Smooth muscle cell (in vitro differentiated cells): ENCODE results near the gene LRRC56. TPM values are rescaled to one million over a fixed set of nuclear protein-coding genes. Genes with fewer than 3 reads are reported as not detected.

Experiments
- DNase-seq: peaks from one replicate; lab custom pipeline; 2025; ENCODE audit not compliant: unreplicated experiment; lab: John Stamatoyannopoulos, UW
- H2AFZ ChIP-seq: fragments of 200-600 bp; sonication (generic); 2 replicates; pipeline ENCODE4 v1.6.0; 2016; ENCODE audit warnings: antibody characterized with exemption, low read depth, mild to moderate bottlenecking
- H3F3A ChIP-seq: fragments of 200-600 bp; sonication (generic); 2 replicates; pipeline ENCODE4 v1.6.0; 2017; ENCODE audit warnings: antibody characterized with exemption, low read depth
- H3K27ac ChIP-seq: fragments of 200-600 bp; sonication (generic); 2 replicates; pipeline ENCODE4 v1.5.1; 2016; ENCODE audit warnings: low read depth, mild to moderate bottlenecking
- H3K27me3 ChIP-seq: fragments of 200-600 bp; sonication (generic); 2 replicates; pipeline ENCODE4 v1.6.1; 2016; ENCODE audit warnings: low read depth, mild to moderate bottlenecking
- H3K36me3 ChIP-seq: fragments of 200-600 bp; sonication (generic); 2 replicates; pipeline ENCODE4 v1.5.1; 2016; ENCODE audit warnings: low read depth
- H3K4me1 ChIP-seq: fragments of 200-600 bp; sonication (generic); 2 replicates; pipeline ENCODE4 v1.5.1; 2016; ENCODE audit warnings: low read depth
- H3K4me2 ChIP-seq: fragments of 200-600 bp; sonication (generic); 2 replicates; pipeline ENCODE4 v1.6.0; 2016; ENCODE audit warnings: mild to moderate bottlenecking
- H3K4me3 ChIP-seq: fragments of 200-600 bp; sonication (generic); 2 replicates; pipeline ENCODE4 v1.5.1; 2016; ENCODE audit warnings: mild to moderate bottlenecking
- H3K79me2 ChIP-seq: fragments of 200-600 bp; sonication (generic); 2 replicates; pipeline ENCODE4 v1.6.0; 2016; ENCODE audit warnings: low read depth, mild to moderate bottlenecking
- H3K9ac ChIP-seq: fragments of 200-600 bp; sonication (generic); 2 replicates; pipeline ENCODE4 v1.6.0; 2016; ENCODE audit warnings: low read depth
- H3K9me3 ChIP-seq: fragments of 200-600 bp; sonication (generic); replicated peaks from 2 replicates; pipeline ENCODE4 v1.5.1; 2016; ENCODE audit warnings: low read depth
- H4K20me1 ChIP-seq: fragments of 200-600 bp; sonication (generic); 2 replicates; pipeline ENCODE4 v1.6.0; 2016; ENCODE audit warnings: low read depth
- CTCF ChIP-seq: fragments of 200-600 bp; sonication (generic); IDR thresholded peaks from 2 replicates; pipeline ENCODE4 v1.5.1; 2017; ENCODE audit warnings: borderline replicate concordance, mild to moderate bottlenecking, antibody characterized with exemption; ENCODE audit not compliant: insufficient read depth, poor library complexity, severe bottlenecking
- WGBS: methylation state at CpG from one replicate; pipeline ENCODE4 v1.1.7; 2016; ENCODE audit warnings: low lambda C conversion rate; 5-methylcytosine and 5-hydroxymethylcytosine counted together
- microRNA counts: library from miRNA; unstranded; fragments of <30 nt; microRNA quantifications from one replicate; lab custom pipeline; 2016
- microRNA-seq: library from miRNA; unstranded; fragments of <30 nt; microRNA quantifications from one replicate; pipeline ENCODE4, GENCODE V29; 2016; ENCODE audit warnings: borderline number of aligned reads
- polyA plus RNA-seq: library from polyadenylated mRNA; unstranded; fragments of >200 nt; fragmentation: Nextera tagmentation; extraction: Ambion mirVana; gene quantifications from 2 replicates; pipeline ENCODE4 v1.2.1, GENCODE V29; 2016
- small RNA-seq: library from RNA; depleted of rRNA; stranded (forward); fragments of <200 nt; gene quantifications from one replicate; pipeline ENCODE3, GENCODE V24; 2014
- total RNA-seq: library from RNA; depleted of rRNA; stranded (reverse); fragments of >200 nt; gene quantifications from 2 replicates; pipeline ENCODE4 v1.2.3, GENCODE V29; 2014

Gene LRRC56
- total and polyA plus RNA-seq, 2 experiments from 2014 or later, result 0.31 to 1.5 TPM

DNA sequence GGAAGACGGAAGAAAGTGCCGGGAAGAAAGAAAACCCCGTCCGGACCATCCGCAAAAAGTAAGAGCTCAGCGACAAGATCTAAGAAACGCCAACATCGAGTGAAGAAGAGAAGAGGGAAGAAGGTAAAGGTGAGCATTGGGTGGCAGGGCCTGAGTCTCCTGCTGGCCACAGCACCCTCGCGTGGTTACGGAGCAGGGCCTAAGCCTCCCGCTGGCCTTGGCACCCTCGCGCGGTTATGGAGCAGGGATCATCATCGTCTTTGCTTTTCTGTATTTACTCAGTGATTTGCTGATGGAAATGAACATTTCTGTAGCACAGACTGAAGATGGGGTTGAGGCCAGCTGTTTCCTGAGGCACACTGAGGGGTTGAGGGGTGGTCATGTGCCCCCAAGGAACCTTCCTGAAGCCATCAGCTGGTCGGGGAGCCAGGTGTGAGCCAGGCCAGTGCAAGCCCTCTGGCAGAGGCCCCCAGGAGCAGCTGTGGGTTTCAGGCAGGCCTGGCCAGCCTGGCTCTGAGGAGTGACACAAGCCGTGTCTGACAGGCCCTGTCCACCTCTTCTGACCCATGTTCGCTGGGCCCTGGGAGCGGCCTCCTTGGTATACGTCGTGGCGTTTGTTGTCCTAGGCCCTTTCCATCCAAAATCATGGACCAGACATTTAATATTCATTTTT is 64.4 kb downstream of the LRRC56 start:
- Histone ChIP-seq H3K79me2 (no peaks in the 10 kb centered on the region), H3K36me3 (peaks cover 11% of the 10 kb centered on the region), H3K4me2 (no peak overlapping the region), H3K4me3 (no peak overlapping the region), H3K4me1 (no peaks in the 10 kb centered on the region), H3K27me3 (no peaks in the 10 kb centered on the region), H3K9ac (no peak overlapping the region), H3K9me3 (no peaks in the 10 kb centered on the region), H4K20me1 (peaks cover 64% of the 10 kb centered on the region), H2AFZ (no peak overlapping the region), H3F3A (no peaks in the 10 kb centered on the region), H3K27ac (no peak overlapping the region)
- TF ChIP-seq CTCF, result no peak
- no peak for DNase-seq
- WGBS, result 97% methylated on average over 23 of the region's 23 CpGs

DNA sequence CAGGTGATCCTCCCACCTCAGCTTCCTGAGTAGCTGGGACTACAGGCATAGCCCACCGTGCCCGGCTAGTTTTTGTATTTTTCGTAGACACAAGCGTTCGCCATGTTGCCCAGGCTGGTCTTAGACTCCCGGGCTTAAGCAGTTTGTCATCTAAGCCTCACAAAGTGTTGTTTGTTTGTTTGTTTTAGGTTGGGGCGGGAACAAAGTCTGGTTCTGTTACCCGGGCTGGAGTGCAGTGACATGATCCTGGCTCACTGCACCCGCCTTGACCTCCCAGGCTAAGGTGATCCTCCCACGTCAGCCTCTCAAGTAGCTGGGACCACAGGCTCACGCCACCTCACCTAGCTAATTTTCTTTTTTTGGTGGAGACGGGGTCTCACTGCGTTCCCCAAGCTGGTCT is 65.8 kb downstream of the LRRC56 start:
- no peak for TF ChIP-seq CTCF
- Histone ChIP-seq H3K79me2 (no peaks in the 10 kb centered on the region), H3K4me1 (no peaks in the 10 kb centered on the region), H3K4me3 (no peak overlapping the region), H3F3A (no peaks in the 10 kb centered on the region), H2AFZ (no peak overlapping the region), H4K20me1 (peaks cover 50% of the 10 kb centered on the region), H3K36me3 (peaks cover 15% of the 10 kb centered on the region), H3K4me2 (no peak overlapping the region), H3K27ac (no peak overlapping the region), H3K27me3 (no peaks in the 10 kb centered on the region), H3K9ac (no peak overlapping the region), H3K9me3 (no peaks in the 10 kb centered on the region)
- 96% methylated on average over 13 of the region's 13 CpGs for WGBS
- no peak for DNase-seq

MicroRNA genes within 50 kb of the gene (microRNA counts, 767-probe panel; counts per million panel counts)
- microRNA hsa-miR-210 (lab: Ali Mortazavi, UCI), result 183 counts per million

Small RNAs within 50 kb of the gene (microRNA-seq; reads per million reads assigned to microRNA genes)
- 2,567 reads per million, percentile 85 among the genes with 10 or more reads in this experiment for gene MIR210

Small RNAs within 50 kb of the gene (small RNA-seq; reads per million reads assigned to genes)
- gene MIR210, result 58.8 reads per million, percentile 97 among the genes with 10 or more reads in this experiment

Other genes starting within 250 kb of the LRRC56 start
- 8.6 and 18.2 TPM in 2 replicates for gene PGGHG, start 248.4 kb upstream of the LRRC56 start, total RNA-seq
- gene PGGHG, start 248.4 kb upstream of the LRRC56 start, polyA plus RNA-seq, result 16.6 and 24.3 TPM in 2 replicates
- not detected in 2 replicates for gene IFITM5, start 238.0 kb upstream of the LRRC56 start, total RNA-seq
- gene IFITM5, start 238.0 kb upstream of the LRRC56 start, polyA plus RNA-seq, result not detected in 2 replicates
- gene IFITM2, start 229.7 kb upstream of the LRRC56 start, total RNA-seq, result 210 and 211 TPM in 2 replicates
- gene IFITM2, start 229.7 kb upstream of the LRRC56 start, polyA plus RNA-seq, result 1,227 and 1,486 TPM in 2 replicates
- 355 TPM in 2 replicates for gene IFITM1, start 223.5 kb upstream of the LRRC56 start, total RNA-seq
- 599 and 726 TPM in 2 replicates for gene IFITM1, start 223.5 kb upstream of the LRRC56 start, polyA plus RNA-seq
- 392 and 393 TPM in 2 replicates for gene IFITM3, start 216.7 kb upstream of the LRRC56 start, total RNA-seq
- 3,295 and 4,132 TPM in 2 replicates for gene IFITM3, start 216.7 kb upstream of the LRRC56 start, polyA plus RNA-seq
- 21.9 and 48.8 TPM in 2 replicates for gene B4GALNT4, start 168.0 kb upstream of the LRRC56 start, total RNA-seq
- gene B4GALNT4, start 168.0 kb upstream of the LRRC56 start, polyA plus RNA-seq, result 44.9 and 45.8 TPM in 2 replicates
- gene PKP3, start 143.3 kb upstream of the LRRC56 start, total RNA-seq, result 32.0 and 61.2 TPM in 2 replicates
- 24.6 and 69.9 TPM in 2 replicates for gene PKP3, start 143.3 kb upstream of the LRRC56 start, polyA plus RNA-seq
- 15.3 and 18.3 TPM in 2 replicates for gene SIGIRR, start 122.5 kb upstream of the LRRC56 start, total RNA-seq
- gene SIGIRR, start 122.5 kb upstream of the LRRC56 start, polyA plus RNA-seq, result 26.3 and 29.4 TPM in 2 replicates
- 0.67 and 1.4 TPM in 2 replicates for gene ANO9, start 95.5 kb upstream of the LRRC56 start, total RNA-seq
- 1.5 and 7.1 TPM in 2 replicates for gene ANO9, start 95.5 kb upstream of the LRRC56 start, polyA plus RNA-seq
- gene PTDSS2, start 87.2 kb upstream of the LRRC56 start, total RNA-seq, result 15.2 and 20.7 TPM in 2 replicates
- gene PTDSS2, start 87.2 kb upstream of the LRRC56 start, polyA plus RNA-seq, result 25.2 and 33.5 TPM in 2 replicates
- 91.3 and 106 TPM in 2 replicates for gene RNH1, start 30.3 kb upstream of the LRRC56 start, total RNA-seq
- 242 and 243 TPM in 2 replicates for gene RNH1, start 30.3 kb upstream of the LRRC56 start, polyA plus RNA-seq
- 19.2 and 39.9 TPM in 2 replicates for gene HRAS, start 2.0 kb upstream of the LRRC56 start, total RNA-seq
- gene HRAS, start 2.0 kb upstream of the LRRC56 start, polyA plus RNA-seq, result 59.1 and 82.5 TPM in 2 replicates
- 3.2 TPM in 1 of 2 replicates, not detected in the other for gene LMNTD2, start 23.2 kb downstream of the LRRC56 start, total RNA-seq
- 3.6 and 9.3 TPM in 2 replicates for gene LMNTD2, start 23.2 kb downstream of the LRRC56 start, polyA plus RNA-seq
- 18.6 and 21.7 TPM in 2 replicates for gene RASSF7, start 23.4 kb downstream of the LRRC56 start, total RNA-seq
- gene RASSF7, start 23.4 kb downstream of the LRRC56 start, polyA plus RNA-seq, result 20.4 and 38.6 TPM in 2 replicates
- gene PHRF1, start 38.9 kb downstream of the LRRC56 start, total RNA-seq, result 11.6 and 13.7 TPM in 2 replicates
- gene PHRF1, start 38.9 kb downstream of the LRRC56 start, polyA plus RNA-seq, result 20.2 and 20.9 TPM in 2 replicates
- gene IRF7, start 78.4 kb downstream of the LRRC56 start, total RNA-seq, result 7.1 and 11.1 TPM in 2 replicates
- 12.7 and 14.3 TPM in 2 replicates for gene IRF7, start 78.4 kb downstream of the LRRC56 start, polyA plus RNA-seq
- not detected in 2 replicates for gene CDHR5, start 87.4 kb downstream of the LRRC56 start, total RNA-seq
- gene CDHR5, start 87.4 kb downstream of the LRRC56 start, polyA plus RNA-seq, result 0.37 TPM in 1 of 2 replicates, not detected in the other
- not detected in 2 replicates for gene SCT, start 89.7 kb downstream of the LRRC56 start, total RNA-seq
- 1.4 and 2.2 TPM in 2 replicates for gene SCT, start 89.7 kb downstream of the LRRC56 start, polyA plus RNA-seq
- gene DRD4, start 99.7 kb downstream of the LRRC56 start, total RNA-seq, result not detected in 2 replicates
- gene DRD4, start 99.7 kb downstream of the LRRC56 start, polyA plus RNA-seq, result 2.7 and 3.1 TPM in 2 replicates
- gene DEAF1, start 157.7 kb downstream of the LRRC56 start, total RNA-seq, result 18.7 and 19.0 TPM in 2 replicates
- 39.2 and 61.5 TPM in 2 replicates for gene DEAF1, start 157.7 kb downstream of the LRRC56 start, polyA plus RNA-seq
- 5.5 and 9.0 TPM in 2 replicates for gene TMEM80, start 158.3 kb downstream of the LRRC56 start, total RNA-seq
- 14.3 and 24.3 TPM in 2 replicates for gene TMEM80, start 158.3 kb downstream of the LRRC56 start, polyA plus RNA-seq
- 47.9 and 74.9 TPM in 2 replicates for gene EPS8L2, start 168.7 kb downstream of the LRRC56 start, total RNA-seq
- gene EPS8L2, start 168.7 kb downstream of the LRRC56 start, polyA plus RNA-seq, result 37.7 and 133 TPM in 2 replicates
- gene TALDO1, start 209.9 kb downstream of the LRRC56 start, total RNA-seq, result 100 and 103 TPM in 2 replicates
- 155 and 158 TPM in 2 replicates for gene TALDO1, start 209.9 kb downstream of the LRRC56 start, polyA plus RNA-seq
- gene GATD1, start 240.0 kb downstream of the LRRC56 start, total RNA-seq, result 12.9 and 18.5 TPM in 2 replicates
- gene GATD1, start 240.0 kb downstream of the LRRC56 start, polyA plus RNA-seq, result 11.7 and 20.2 TPM in 2 replicates